Sigmoid colon (tissue), 4 donors: ENCODE measurements around the gene METTL14.

Experiments used
- CTCF ChIP-seq, 4 experiments: fragments of 450-650 bp in 3 of 4; fragments of 200-600 bp in 1 of 4; IDR thresholded peaks; one replicate each; pipeline ENCODE4 v1.5.1; 2016 to 2019; ENCODE audit warnings: antibody characterized with exemption in 4 of 4, mild to moderate bottlenecking in 3 of 4, moderate library complexity in 2 of 4
- POLR2A ChIP-seq, 2 donors: fragments of 450-650 bp; IDR thresholded peaks; one replicate each; pipeline ENCODE4 v1.6.1; 2016; ENCODE audit warnings: antibody characterized with exemption in 2 of 2, mild to moderate bottlenecking in 2 of 2, moderate library complexity in 2 of 2
- POLR2AphosphoS5 ChIP-seq, 4 donors: sonication (generic); formaldehyde crosslinking; IDR thresholded peaks; one replicate each; pipeline ENCODE4 v1.6.1; 2017; ENCODE audit warnings: antibody characterized with exemption in 4 of 4

DNA sequence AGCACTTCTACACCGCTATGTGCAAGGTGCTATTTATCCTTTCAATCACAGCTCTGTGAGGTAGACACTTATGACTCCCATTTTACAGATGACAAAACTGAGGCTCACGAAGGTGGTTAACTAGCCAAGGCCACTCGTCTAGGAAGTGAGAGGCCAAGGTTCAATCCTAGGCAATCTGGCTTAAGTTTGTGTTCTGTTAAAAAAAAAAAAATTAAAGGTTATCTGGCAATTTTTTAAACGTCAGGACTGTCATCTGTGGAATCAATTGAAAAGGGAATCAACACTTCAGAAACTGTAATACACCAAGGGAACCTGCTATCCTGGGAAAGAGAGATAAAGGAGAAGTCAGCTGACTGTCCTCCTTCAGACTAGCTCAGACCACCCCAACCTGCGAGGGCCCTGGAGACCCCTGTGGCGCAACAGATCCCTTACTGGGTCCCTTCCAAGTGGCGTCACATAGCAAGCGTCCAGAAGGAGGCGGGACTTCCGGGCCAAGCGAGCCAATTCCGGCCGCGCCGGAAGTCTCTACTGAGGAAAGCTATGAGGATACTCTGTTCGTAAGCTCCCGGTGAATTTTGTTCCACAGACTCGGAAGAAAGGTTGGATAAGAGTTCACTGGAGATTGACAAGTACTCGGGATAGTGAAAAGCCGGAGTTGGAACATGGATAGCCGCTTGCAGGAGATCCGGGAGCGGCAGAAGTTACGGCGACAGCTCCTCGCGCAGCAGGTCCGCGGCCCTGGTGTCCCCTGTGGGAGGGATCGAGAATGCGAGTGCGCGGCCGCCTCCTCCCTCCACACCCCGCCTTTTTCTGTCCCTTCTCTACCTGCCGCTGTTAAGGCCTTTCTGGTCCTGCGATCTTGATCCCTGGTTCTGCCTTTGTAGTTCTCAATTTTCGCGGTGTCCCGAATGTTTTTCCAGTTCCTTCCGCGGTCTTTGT lies at the start of gene METTL14:
- TF ChIP-seq CTCF (IDR thresholded peaks at IDR 0.05) (peak in 1 of 4 experiments; percentile 35), POLR2A (IDR thresholded peaks at IDR 0.05) (peak; percentile 51), POLR2AphosphoS5 (IDR thresholded peaks at IDR 0.05) (peak; percentile 81 to 88 (median 85))
